Right lobe of liver (tissue), 4 donors: ENCODE data around the gene FYN.

Experiments
- CTCF ChIP-seq, 4 donors: fragments of 200-600 bp in 3 of 4; fragments of 450-650 bp in 1 of 4; IDR thresholded peaks; one replicate each; pipeline versions ENCODE4 v1.5.1 to v1.8.0; 2016 to 2022; ENCODE audit warnings: antibody characterized with exemption in 4 of 4, mild to moderate bottlenecking in 2 of 4
- POLR2A ChIP-seq: fragments of 450-650 bp; IDR thresholded peaks from one replicate; pipeline ENCODE4 v1.6.1; 2017; ENCODE audit warnings: antibody characterized with exemption, mild to moderate bottlenecking
- donor health status: DM: no; HTN: no; CAD: no.
- donor health status: DM: no; HTN: no; CAD: no.
- donor health status: DM: no; HTN: yes; CAD: no.

- TF ChIP-seq CTCF (IDR thresholded peaks at IDR 0.05) (no peak), POLR2A (no peak)
Observed at GRCh38 chr6:111683157-111683556, 190.1 kb downstream of the FYN start.
